ENCODE measurements around the gene FBXW11.
"Not testable (repeated sequence)": the region's sequence is repeated elsewhere in the genome, so short reads cannot be mapped to it uniquely, and the experiment has no call there.

Gene FBXW11

GRCh38 chr5:171914726-171915338 is 91.6 kb downstream of the FBXW11 start:
- DNase-seq, result no peak

GRCh38 chr5:171913987-171914273 is 92.5 kb downstream of the FBXW11 start:
- DNase-seq, result no peak

GRCh38 chr5:171911152-171911551 is 95.3 kb downstream of the FBXW11 start:
- no peak for DNase-seq

DNA sequence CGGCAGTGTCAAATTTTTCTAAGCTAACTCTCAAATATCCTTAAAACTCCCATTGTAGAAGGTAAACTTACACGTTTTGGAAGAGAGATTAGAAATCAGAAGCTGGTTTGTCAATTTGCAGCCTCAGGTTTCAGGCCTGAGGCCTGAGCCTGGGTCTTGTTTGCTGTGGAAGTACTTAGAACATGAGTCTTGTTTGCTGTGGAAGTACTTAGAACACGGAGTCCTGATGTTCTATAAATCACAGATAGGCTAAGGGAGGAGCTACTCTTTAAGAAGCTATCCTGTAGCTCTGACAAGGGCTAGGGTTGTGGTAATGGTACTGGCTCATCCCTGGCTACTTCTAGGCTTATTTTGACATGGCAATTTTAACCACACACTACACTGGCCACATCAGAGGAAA is 97.8 kb downstream of the FBXW11 start:
- DNase-seq, result no peak

DNA sequence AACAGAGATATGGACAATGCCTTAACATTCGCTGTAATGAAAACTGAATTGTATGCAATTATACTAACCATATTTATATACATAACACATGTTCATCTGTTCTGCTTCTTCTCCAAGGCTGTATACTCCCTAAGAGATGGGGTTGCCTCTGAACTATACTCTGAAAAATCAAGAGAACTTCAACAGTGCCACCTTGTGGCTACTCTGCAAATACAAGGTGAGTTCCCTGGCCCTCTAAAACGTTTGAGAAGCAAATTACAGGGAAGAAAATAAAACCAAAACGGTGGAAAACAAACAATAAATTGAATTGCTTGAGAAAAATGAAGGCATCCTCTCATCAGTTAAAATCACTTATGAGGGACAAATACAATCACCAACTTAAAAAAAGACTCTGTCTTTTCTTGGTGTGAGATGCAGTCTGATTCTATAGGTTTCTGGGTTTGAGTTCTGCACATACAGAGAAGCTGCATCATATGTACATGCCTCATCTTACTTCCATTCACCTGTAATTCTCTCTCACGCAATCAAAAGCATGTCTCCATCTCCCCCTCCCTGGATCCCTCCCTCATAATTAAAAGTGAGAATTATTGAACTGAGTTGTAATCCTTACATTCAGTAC is 98.6 kb downstream of the FBXW11 start:
- peak in 9 of 56 donors; percentile 1 to 53 (median 6) for DNase-seq

- DNase-seq, result no peak
Observed at GRCh38 chr5:171906703-171907590, 99.5 kb downstream of the FBXW11 start.

DNA sequence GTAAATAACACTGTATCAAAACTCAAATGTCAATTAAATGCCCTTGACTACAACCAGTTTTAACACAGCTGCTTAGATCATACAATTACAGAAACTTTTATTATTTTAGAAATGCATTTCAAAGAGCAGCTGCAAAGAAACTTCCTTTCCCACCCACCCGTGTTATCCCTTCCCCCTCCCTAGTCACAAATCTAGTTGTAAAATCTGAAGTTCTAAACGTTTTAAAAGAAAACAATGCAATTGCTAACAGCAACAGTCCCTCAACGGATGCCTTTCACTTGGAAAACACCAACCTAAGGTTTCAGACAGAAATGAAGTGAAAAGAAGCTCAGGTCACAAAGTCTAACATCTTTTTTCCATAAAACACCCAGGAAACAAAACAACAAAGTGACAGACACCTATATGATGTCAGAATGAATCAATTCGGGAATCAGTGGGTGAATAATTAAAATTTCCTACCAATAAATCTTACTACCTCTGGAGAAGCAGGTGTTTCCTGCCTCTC is 100.3 kb downstream of the FBXW11 start:
- DNase-seq, result no peak

DNA sequence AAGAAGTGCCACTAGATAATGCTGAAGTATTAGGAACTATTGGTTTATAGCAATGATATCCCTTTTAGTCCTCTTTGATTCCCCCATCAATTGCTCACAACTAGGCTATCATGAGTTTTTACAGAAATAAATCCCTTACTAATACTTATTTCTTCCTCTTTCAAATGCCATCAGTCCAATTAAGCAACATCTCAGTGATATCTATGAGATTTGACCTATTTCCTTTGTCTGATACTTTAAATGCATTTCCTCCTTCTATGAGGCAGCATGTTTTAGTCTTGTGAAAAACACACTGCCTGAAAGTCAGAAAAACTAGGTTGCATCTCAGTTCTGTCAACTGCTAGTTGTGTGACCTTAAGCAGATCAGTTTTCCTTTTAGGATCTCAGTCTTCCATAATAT is 101.6 kb downstream of the FBXW11 start:
- no peak for DNase-seq

GRCh38 chr5:171901764-171902163 is 104.7 kb downstream of the FBXW11 start:
- no peak for DNase-seq

DNA sequence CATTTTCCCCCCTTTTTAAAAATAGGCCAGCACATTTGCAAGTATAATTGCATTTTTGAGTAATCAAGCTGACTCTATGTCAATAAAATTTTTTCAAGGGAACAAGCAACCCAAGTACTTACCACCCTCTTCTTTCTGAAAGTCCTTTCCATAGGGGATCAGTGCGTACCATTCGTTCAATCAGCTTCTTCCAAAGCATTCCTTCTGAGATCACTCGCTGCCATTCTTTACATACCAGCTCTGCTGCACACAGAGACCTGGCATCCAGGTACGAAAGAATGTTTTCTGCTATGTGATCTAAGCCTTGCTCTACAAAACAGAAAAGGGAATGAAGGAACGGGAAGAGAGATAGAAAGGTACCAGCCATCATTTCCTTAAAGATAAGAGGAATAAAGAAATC is 106.6 kb downstream of the FBXW11 start:
- no peak for DNase-seq

DNA sequence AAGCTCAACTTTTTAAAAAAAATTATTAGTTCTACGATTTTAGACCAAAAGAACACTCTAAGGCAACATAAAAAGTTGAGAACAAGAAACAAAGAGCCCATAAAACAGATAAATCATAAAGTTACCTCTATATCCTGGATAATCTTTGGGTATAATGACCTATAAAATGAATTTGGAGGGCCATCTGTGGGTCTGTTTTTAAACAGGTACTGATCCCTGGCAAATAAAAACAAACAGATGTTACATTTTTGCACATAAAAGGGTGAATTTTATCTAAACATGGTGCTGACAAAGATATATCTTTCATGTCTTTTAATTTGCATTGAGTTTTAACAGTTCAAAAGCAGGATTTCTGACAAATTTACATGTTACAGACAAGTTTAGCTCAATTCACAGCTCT is 107.6 kb downstream of the FBXW11 start:
- DNase-seq, result no peak

GRCh38 chr5:171898386-171898785 is 108.1 kb downstream of the FBXW11 start:
- no peak for DNase-seq

DNA sequence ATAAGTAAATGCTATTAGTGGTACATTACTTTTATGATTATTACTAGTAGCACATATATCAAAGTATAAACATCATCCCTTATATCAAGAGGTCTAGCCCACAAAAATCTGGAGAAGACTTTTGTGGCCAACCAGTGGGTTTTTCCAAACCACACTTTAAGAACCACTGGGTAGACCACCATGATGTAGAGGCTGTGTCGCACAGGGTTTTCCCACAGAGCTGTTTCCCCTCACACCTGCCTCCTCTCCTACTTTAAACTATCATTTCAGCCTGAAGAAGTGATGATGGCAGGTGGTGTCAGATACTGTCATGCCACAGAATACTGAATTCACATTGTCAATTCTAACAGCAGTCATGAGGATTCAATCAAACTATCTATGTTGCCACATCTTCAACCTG is 109.2 kb downstream of the FBXW11 start:
- DNase-seq, result no peak

DNA sequence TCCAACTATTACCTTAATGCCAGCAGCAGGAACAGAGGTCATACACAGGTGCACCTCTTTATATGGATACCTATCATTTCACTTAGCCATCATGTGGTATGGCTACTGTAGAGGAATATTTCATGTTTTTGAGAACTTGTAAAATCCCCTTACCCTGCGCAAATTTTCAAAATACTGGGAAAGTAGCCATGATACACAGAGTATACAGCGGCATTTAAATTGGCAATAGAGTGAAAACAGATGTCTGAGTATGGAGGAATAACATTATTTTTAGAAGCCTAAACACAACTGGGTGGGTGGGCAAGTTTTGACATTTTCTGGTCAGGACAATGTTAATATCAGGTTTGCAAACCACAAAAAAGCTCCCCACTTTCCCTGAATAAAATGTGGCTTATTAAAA is 111.4 kb downstream of the FBXW11 start:
- DNase-seq, result no peak

DNA sequence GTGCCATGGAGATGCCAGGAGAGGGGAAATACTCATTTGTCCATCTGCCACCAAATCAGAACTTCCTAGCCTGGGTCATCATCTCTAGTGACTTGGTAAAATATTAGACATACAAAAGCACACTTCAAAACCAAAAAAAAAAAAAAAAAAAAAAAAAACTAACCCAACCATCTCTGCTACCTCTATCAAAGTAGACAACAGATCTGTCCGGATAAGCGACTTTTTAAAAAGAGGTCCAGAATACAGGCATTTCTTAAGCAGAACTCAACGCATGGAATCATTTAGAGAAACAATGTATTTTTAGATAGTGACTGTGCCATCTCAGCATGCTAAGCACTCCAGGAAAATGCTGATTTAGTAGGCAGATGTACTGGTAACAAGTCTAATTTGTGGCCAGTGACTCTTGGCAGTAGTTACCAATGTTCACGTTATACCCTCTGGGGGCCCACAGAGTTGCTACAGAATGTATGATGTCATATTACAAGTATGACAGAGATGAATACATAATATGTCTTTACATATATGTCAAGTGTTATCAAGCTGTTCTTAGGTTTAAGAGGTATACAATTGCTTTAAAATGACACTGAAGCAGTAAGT is 113.0 kb downstream of the FBXW11 start:
- DNase-seq, result no peak

DNA sequence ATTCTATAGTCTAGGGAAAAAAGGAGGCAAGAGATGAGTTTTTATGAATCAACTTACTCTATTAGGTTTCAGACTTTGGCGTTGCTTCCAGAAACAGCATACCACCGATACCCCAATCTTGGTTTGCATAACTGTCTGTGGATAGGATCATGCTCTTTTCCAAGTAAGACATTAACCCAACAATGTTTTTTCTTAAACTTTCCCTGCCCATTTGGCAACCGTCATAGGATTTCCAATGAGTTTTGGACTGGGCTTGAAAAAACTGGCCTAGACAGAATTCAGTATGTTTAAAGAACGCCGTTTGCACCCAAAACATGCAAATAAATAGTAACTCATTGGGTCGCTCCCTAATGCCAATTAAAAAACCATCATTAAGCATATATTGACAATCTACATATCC is 114.8 kb downstream of the FBXW11 start:
- DNase-seq, result no peak

GRCh38 chr5:171891150-171891549 is 115.3 kb downstream of the FBXW11 start:
- no peak for DNase-seq

DNA sequence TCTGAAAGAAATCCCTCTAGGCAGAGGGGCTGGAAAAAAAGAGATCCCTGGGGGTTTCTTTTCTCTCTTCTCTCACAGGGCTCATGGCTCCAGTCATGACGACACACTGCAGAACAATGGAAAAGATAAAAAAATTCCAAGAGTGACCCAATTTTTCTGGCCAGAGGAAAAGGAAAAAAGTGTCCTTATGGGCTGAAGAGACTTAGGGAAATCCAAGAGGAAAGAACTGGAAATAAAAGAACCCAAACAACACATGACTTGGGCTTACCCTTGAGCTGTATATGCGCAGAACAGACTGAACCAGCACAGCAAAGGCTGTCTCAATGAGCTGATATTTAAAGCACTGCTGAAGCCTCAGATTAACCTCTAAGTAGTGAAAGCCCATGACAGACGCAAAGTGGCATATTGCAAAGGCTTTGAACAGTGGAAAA is 118.4 kb downstream of the FBXW11 start:
- DNase-seq, result no peak

- not testable (repeated sequence) for DNase-seq
Observed at GRCh38 chr5:171886037-171886436, 120.4 kb downstream of the FBXW11 start.

- DNase-seq, result peak in 4 of 56 donors; percentile 1 to 10 (median 7)
Observed at GRCh38 chr5:171882118-171882517, 124.3 kb downstream of the FBXW11 start.

GRCh38 chr5:171874234-171874633 is 132.2 kb downstream of the FBXW11 start:
- DNase-seq, result no peak

DNA sequence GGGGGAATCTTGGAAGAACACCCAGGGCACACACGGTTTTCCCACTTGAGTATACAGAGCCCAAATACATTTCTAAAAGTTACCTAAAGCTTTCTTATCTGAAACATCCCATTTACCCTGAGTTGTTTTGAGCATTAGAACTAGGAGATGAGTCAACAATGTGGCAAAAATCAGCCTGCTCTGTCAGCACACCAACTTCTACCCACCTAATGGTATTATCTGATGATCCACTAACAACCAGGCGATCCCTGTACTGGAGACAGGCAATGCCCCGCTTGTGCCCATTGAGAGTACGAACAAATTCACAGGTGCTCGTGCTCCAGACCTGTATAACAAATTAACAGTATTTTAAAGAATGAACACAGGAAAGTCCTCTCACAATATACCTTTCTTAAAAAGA is 133.8 kb downstream of the FBXW11 start:
- DNase-seq, result no peak

Measured in amygdala (tissue), 56 donors.